Stimulated activated CD4-positive, alpha-beta T cell treated with anti-CD3 and anti-CD28 coated beads, Interleukin-1b, Interleukin-23, amount 100 ng/mL, for 24 hours (primary cell): ENCODE measurements around the gene BCL11B.

Experiments used
- DNase-seq, 4 experiments: peaks; one replicate each; pipeline ENCODE4 v3.0.0-alpha.2; 2020; ENCODE audit warnings: low read depth in 4 of 4, low spot score in 1 of 4

The BCL11B gene

GRCh38 chr14:99256483-99256874, 15.5 kb downstream of the BCL11B start:
- no peak for DNase-seq

- DNase-seq, result no peak
These were observed 16.1 kb downstream of the BCL11B start for GRCh38 chr14:99255621-99256482.

DNA sequence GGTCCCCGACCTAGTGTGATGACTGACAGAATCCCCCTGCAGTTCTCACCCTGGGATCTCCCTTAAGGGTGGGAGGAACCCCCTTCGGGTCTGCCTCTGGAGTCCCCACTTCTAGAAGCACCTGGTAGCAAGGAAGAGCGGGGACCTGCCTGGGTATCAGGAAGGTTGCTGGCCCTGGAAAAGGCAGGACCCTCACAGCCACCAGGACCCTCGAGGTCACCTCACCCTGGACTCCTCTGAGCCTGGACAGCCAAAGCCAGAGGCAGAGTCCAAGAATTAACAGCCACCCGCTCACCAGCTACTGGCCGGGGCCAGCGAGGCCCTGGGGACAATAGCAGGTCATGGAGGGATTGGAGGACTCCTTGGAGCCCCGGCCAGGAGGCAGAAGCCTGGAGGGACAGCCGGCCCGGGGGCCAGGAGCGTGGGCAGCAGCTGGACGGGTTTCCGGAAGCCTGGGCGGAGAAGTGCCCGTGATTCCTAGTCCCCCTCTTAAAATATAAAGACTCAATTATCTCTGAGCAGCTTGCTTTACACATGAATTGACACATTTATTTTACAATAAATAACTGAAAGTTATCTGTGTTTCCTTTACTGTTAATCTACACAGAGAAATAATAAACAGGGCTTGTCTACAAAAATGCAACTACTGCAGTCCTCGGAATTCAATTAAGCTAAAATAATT, 17.5 kb downstream of the BCL11B start:
- DNase-seq, result no peak

GRCh38 chr14:99253890-99254289, 18.1 kb downstream of the BCL11B start:
- no peak for DNase-seq

- no peak for DNase-seq
These were observed 18.8 kb downstream of the BCL11B start for GRCh38 chr14:99252940-99253868.

GRCh38 chr14:99252443-99252939, 19.5 kb downstream of the BCL11B start:
- DNase-seq, result no peak

DNA sequence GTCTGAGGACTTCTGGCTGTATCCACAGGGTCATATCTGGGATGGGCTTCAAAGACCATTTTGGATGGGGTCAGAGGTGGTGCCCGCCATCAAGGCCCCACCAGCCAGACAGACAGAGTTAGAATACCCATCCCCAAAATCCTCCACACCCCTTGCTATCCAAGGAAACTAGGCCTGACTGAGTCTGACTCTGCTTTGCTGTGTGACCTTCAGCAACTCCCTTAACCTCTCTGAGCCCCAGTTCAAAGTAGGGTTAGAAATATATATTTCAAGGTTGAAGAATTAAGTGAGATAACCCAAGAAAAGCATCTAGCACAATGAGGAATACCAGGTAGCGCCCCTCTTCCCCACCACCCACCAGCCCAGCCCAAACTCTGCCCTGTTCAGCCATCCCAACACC, 20.3 kb downstream of the BCL11B start:
- DNase-seq, result no peak

- no peak for DNase-seq
These were observed 21.3 kb downstream of the BCL11B start for GRCh38 chr14:99250636-99251208.

- no peak for DNase-seq
These were observed 22.6 kb downstream of the BCL11B start for GRCh38 chr14:99249389-99249788.

DNA sequence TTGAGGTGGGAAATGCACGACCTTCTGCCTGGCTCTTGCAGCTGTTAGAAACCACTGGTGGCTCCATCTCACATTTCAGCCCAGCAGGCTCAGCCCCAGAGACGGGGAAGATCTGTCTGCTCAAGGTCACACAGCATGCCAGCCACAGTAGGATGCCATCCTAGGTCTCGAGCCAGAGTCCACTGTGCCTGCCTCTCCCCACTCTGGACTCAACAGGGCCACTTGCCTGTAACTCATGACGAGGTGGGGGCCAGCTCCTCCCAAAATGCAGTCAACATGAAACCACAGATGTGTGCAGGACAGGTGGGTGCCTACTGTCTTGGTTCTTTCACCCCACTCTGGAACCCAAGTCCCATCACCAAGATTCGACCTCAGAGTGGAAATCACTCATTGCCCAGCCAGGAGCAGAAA, 23.2 kb downstream of the BCL11B start:
- DNase-seq, result no peak

DNA sequence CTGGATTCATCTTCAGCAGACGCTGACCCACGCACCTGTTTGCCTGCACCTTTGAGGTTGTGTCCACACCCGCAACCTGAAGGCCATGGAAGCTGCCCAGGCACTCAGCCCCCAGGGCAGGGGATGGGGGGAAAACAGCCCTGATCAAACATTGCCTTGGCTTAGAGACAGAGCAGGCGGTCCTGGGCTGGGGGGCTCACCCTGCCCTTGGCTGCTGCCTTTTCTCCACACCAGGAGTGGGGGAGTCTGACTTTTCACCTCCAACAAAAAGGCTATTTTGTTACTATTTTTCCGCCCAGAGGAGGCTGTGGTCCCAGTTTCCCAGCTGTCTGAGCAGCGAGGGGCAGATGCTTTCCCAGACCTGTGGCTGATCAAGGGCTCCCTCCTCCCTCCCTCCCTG, 24.2 kb downstream of the BCL11B start:
- DNase-seq, result no peak

- DNase-seq, result no peak
These were observed 24.8 kb downstream of the BCL11B start for GRCh38 chr14:99247101-99247729.

GRCh38 chr14:99246536-99247097, 25.4 kb downstream of the BCL11B start:
- DNase-seq, result no peak

DNA sequence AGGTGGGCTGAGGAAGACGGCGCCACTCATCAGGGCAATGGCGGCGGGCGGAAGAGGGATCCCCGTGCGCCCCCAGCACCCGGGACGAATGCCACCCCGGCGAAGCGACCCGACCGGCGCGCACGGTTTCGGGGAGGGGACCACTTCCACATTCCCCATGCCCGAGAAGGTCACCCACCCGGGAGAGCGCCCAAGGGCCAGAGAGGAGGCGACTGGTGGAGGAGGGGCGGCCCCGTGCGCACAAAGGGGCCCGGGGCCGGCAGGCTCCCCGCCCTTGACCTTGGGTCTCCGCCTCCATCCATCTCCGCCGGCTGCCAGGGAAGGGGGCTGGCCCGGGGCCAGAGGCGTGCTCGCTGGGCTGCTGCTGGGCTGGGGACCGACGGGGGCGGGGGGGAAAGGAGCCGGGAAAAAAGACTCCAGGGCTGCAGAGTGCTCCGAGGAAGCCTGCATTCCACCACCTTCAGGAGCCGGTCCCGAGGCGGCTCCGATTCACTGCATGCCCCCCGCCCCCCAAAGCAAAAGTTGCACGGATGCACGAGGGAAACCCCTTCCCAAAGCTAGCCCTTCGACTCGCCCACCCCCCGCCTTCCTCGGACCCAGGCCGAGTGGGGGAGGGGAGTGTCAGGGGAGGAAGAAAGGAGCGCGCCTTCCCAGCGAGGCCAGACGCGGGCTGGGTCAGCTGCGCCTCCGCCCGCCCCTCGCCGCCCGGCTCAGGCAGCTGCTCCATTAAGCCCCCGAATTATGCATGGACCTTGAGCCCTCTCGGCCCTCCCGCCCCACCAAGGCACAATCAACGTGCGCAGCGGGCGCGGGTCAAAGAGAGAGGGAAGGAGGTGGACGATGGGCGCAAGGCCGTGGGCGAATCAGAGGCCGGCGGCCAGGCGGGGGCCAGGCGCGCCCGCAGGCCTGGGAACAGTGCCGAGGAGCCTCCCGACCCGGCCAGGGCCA, 26.2 kb downstream of the BCL11B start:
- DNase-seq, result no peak

- DNase-seq, result no peak
These were observed 26.9 kb downstream of the BCL11B start for GRCh38 chr14:99244941-99245563.

- no peak for DNase-seq
These were observed 27.6 kb downstream of the BCL11B start for GRCh38 chr14:99244367-99244901.

GRCh38 chr14:99242816-99243721, 28.9 kb downstream of the BCL11B start:
- no peak for DNase-seq
